Activated CD4-positive, alpha-beta T cell treated with anti-CD3 and anti-CD28 coated beads, Interleukin-2, amount 50 U/mL, for 24 hours (primary cell): ENCODE results near the gene ISYNA1.

Experiments
- DNase-seq, 2 donors: peaks; one replicate each; pipeline ENCODE4 v3.0.0-alpha.2; 2020; ENCODE audit warnings: low read depth in 1 of 2, low spot score in 1 of 2

Gene ISYNA1

DNA sequence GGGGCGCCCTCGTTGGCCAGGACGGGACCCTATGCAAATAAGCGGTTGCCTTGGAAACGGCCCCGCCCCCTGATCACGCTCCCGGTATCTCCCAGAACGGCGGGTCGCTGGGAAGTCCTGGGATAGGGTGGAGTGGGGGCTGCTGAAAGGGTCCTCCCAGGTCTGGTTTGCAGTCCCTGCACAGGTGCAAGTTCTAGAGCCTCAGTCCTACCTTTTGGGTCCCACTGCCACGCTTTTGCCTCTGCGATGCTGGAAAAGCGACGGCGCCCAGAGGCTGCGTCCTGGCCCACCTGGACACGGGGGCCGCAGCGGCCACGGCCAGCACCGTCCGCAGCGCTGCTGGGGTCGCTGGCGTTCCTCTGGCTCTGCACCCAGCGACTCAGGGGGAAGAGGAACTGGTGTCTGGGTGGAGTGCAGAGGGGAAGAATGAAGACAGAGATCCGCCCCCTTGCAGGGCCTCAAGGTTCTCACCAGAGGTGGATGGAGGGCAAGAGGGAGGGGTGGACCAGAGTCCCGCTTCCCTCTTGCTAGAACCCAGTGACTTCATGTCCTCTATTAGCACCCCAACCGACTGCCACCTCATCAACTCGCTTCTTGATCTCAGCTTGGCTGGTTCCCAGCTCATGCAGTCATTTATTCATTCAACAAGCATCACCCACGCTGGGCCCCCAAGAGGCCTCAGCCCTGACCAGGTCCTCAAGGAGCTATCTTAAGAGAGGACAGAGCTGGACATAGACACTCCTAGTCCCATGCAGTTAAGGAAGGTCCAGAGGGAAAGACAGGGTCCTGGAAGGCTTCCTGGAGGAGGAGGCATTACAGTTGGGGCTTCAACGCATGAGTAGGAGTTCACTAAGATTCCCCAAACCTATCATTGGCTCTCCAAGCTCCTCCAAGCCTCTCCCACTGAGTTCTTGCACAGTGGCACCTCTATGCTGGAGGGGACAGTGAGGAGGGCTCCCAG is 40.4 kb downstream of the ISYNA1 start, which contains the start of gene LRRC25:
Gene LRRC25 (minus strand): TSS at position 381 of the 961 bp plus-strand sequence. CDS start 659 bp downstream, outside the sequence.
- no peak for DNase-seq

DNA sequence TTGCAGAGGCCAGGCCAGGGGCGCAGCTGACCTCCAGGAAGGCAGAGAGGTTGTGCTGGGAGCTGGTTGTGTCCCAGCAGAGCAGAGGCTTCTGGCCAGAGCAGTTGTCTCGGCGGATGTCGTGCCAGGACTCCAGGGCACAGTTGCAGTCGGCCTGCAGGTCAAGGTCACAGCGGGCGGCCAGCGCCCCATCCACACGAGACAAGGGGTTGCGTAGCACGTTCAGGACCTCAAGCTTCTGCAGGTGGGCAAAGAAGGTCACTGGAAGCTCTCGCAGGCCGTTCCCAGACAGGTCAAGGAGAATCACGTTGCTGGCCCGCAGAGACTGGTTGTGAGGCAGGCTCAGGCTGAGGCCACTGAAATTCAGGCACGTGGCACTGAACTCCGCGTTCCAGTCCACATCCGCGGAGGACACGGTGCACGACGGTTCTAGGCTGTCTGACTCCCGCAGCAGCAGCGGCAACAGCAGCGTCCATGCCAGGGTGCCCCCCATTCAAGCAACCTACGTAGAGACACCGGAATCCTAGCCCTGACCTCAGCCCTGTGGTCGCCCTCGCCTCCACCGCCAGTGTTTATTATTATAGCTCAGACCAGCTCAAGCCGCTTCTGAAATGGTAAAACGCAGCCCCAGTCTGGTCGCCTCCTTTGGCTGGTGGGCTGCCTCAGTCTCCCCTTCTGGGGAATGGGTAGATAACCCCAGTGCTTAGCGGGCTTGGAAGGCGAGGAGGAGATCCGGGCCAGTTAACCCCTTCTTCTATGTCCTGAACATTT is 41.3 kb downstream of the ISYNA1 start:
- DNase-seq, result no peak

DNA sequence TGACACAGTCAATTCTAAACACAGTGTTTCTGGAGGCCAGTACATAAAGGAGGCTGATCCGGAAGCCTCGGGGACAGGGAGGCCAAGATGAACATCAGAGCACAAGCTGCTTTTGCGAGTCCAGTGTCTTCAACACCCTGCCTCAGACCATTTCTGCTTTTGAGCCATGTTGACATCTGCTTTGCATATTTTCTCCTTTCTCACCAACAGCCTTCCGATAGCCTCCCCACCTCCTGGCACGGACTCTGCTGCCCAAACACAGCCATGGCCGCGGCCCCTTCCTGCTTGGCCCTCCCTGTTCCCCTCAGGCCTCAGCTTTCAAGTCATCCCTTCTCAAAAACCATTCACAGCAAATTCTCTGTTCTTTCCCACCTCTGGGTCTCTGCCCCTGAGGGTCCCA is 44.1 kb downstream of the ISYNA1 start:
- DNase-seq, result no peak

DNA sequence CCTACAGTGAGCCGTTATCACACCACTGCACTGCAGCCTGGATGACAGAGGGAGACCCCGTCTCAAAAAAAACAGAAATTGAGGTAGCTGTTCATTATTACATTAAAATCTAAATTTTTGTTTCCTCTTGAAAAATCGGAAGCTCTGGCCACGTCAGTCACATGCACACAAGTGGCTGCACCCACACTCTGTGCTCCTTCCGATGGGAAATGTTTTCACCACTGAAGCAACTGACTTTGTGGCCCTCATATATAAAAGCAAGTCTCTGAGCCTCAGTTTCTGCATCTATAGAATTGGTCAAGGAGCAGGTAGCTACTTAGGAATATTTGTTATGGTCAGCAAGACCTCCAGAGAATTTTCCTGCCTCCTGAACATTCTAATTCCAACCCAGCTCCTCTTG is 45.0 kb downstream of the ISYNA1 start:
- DNase-seq, result no peak

DNA sequence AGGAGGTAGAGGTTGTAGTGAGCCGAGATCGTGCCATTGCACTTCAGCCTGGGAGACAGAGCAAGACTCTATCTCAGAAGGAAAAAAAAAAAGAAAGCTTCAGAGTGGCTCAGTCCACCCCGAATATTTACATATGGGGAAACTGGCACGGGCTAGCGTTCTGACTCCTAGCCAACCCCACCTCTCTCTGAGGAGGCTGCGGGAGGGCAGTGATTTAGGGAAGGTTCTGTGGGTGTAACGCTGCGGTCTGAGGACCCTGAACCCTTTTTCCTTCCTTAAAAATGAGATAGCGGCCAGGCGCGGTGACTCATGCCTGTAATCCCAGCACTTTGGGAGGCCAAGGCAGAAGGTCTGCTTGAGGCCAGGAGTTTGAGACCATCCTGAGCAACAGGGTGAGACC is 45.5 kb downstream of the ISYNA1 start:
- DNase-seq, result no peak

DNA sequence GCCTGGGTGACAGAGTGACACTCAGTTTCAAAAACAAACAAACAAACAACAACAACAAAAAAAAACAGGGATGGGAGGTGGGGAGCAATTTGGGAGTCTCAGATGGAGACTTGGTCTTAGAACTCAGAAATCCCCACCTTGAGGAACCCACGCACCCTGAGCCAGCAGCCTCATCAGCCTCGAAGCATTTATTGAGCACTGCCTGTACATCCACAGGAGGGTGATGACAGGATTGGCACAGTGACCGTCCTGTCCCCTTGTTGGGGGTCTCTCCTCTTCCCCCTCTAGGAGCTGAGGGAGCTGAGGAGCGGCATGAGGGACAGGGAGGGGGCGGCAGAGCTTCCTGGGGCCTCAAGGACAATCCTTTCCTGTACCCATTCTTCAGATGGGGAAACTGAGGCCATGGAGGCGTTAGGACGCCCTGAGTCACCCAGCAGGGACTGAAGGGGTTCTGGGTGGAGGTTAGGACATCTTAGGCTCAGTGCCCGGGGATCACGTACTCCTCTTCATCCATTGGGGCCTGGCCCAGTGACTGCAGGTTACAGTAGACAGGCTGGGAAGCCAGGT is 46.3 kb downstream of the ISYNA1 start:
- DNase-seq, result no peak

DNA sequence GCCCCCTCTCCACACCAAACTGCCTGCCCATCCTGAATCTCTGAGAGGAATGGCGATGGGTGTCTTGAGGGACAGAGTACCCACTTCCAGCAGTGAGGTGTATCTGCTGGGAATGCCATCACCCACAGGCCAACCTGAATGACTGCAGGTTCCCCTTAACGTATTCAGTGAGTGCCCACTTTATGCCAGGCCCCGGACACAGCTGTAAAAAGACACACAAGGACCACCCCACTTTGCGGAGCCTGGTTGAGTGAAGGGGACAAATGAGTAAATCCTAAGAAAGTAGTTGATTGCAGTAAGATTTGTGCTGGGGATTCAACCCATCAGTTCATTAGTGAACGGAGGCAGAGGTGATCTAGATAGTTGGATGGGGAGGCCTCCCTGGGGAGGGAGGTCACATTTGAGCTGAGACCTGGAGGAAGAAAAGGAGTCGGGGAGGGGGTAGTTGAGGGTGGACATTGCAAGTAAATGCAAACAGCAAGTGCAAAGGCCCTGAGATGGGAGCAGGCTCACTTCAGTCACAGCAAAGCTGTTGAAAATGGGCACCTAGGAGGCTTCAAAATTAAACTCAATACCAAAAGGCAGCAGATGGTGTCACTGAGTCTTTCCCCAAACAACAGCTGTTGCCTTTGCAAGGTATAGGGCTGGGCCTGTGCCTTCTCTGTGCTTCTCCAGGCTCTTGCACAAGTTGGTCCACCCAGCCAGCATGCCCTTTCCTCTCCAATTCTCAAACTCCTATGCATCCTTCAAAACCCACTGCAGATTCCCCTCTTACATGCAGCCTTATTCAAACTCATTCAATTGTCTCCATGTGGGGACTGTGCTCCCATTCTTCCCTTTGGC is 47.6 kb downstream of the ISYNA1 start:
- DNase-seq, result no peak

DNA sequence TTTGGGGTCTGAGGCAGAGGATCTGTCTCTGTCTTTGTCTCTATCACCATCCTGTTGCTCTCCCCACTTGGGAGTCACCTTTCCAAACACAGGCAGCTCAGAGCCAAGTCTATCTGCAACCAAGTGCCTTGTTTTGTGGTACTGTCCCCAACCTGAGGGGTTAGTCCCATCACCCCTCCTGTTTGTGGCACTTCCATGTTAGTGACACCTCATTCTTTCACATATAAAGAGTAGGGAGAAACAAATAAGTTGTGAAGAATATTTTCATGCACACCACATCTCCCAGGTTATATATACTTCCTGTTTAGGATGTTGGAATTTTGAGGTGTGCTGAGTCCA is 48.2 kb downstream of the ISYNA1 start:
- no peak for DNase-seq

DNA sequence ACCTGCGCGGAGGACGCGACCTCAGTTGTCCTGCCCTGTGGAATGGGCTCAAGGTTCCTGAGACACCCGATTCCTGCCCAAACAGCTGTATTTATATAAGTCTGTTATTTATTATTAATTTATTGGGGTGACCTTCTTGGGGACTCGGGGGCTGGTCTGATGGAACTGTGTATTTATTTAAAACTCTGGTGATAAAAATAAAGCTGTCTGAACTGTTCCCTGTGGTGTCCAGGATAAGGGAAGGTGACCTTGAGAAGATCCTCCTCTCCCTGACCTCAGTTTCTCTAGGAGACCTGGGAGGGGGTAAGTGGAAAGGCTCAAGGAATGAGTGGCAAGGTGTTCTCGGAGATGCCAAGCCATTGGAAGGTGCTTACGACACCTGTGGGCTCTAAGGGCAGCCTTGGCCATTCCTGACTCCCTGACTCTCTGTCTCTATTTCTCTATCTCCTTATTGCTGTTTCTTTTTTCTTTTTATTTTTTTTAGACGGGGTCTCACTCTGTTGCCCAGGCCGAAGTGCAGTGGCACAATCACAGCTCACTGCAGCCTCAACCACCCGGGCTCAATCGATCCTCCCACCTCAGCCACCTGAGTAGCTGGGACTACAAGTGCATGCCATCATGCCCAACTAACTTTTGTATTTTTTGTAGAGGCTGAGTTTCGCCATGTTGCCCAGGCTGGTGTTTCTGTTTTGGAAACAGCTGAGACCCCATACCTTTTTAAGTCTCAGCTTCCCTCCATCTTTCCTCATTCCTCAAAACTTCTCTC is 48.8 kb downstream of the ISYNA1 start:
- no peak for DNase-seq

DNA sequence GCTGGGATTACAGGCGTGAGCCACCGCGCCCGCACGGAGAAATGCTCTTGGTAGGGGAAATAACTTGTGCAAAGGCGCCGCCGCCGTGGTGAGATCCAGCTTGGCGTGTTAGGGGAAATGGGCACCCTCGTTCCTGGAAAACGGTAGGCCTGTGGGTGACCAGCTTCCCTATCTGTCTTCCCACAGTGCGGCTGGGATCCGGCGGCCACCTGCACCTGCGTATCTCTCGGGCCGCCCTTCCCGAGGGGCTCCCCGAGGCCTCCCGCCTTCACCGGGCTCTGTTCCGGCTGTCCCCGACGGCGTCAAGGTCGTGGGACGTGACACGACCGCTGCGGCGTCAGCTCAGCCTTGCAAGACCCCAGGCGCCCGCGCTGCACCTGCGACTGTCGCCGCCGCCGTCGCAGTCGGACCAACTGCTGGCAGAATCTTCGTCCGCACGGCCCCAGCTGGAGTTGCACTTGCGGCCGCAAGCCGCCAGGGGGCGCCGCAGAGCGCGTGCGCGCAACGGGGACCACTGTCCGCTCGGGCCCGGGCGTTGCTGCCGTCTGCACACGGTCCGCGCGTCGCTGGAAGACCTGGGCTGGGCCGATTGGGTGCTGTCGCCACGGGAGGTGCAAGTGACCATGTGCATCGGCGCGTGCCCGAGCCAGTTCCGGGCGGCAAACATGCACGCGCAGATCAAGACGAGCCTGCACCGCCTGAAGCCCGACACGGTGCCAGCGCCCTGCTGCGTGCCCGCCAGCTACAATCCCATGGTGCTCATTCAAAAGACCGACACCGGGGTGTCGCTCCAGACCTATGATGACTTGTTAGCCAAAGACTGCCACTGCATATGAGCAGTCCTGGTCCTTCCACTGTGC is 49.6 kb downstream of the ISYNA1 start:
- DNase-seq, result peak; percentile 63 to 70

DNA sequence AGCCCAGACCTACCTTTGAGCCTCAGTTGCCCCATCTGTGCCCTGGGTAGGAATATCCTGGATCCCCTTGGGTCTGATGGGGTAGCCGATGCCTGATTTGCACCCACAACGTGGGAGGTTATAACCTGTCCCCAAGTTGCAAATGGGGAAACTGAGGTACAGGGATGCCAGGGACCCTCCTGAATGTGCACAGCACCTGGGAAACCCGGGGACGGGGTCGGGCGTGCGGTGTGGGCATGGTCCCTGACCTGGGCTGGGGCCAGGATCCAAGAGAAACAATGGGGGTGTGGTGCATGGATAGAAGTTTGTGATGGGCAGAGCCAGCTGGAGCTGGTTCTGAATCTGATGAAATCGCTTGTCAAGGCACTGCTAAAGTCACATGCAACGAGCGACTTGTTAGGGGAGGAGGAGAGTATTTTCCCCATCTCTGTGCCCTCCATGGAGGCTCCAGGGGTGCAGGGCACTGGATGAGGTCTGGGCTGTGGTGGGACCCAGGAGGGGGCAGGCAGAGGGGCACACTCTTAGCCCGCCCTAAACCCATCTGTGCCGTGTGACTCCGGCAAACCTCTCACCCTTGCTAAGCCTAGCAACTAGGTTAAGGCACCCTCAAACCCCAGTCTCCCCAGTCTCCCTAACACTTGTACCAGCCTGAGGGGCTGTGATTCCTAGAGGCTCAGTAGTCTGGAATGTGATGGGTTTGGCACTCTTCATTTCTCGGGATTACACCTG is 51.2 kb downstream of the ISYNA1 start:
- no peak for DNase-seq

DNA sequence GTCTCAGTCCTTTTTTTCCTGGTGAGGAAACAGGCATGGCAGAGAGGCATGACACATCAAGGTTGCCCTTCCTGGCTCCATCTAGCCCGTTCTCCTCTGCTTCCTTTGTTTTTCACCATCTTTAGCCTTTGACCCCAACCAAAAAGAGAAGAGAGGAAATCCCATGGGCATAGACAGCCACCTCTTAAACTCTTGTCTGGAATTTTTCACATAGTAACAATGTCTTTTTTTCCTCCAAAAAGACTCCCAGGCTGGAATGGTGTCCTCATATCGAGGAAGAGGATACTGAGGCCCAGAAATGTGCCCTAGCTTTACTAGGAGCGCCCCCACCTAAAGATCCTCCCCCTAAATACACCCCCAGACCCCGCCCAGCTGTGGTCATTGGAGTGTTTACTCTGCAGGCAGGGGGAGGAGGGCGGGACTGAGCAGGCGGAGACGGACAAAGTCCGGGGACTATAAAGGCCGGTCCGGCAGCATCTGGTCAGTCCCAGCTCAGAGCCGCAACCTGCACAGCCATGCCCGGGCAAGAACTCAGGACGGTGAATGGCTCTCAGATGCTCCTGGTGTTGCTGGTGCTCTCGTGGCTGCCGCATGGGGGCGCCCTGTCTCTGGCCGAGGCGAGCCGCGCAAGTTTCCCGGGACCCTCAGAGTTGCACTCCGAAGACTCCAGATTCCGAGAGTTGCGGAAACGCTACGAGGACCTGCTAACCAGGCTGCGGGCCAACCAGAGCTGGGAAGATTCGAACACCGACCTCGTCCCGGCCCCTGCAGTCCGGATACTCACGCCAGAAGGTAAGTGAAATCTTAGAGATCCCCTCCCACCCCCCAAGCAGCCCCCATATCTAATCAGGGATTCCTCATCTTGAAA is 52.0 kb downstream of the ISYNA1 start, which contains the start of gene GDF15:
Gene GDF15 (plus strand): TSS at position 484 of the 868 bp plus-strand sequence. CDS start 32 bp downstream, at position 516.
- no peak for DNase-seq

DNA sequence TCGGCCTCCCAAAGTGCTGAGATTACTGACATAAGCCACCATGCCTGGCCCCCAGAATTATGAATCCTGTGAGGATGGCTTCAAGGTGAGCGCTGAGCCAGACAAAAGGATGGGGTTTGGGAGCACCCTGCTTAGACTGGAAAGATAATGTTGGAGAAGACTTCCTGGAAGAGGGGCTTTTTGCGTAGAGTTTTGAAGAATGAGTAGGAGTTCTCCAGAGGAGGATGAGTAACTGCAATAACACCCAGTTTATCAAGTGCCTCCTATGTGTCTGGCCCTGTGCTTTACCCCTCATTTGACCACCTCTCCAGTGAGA is 52.6 kb downstream of the ISYNA1 start:
- DNase-seq, result no peak

DNA sequence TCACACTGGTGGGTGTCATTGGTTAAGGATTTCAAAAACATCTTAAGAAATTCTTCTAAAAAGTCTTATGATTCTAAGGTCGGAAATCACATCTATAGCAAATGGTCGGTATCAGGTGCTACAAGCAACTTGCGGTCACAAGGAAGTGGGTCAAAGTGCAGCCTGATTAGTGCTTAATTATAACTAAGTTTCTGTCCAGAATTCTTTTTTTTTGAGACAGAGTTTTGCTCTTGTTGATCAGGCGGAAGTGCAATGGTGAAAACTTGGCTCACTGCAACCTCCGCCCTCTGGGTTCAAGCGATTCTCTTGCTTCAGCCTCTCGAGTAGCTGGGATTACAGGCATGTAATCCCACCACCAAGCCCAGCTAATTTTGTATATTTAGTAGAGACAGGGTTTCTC is 53.2 kb downstream of the ISYNA1 start:
- no peak for DNase-seq
